ENCODE results near the gene TRPM4.
"Not testable (repeated sequence)": the region's sequence is repeated elsewhere in the genome, so short reads cannot be mapped to it uniquely, and the experiment has no call there.

TRPM4 gene

DNA sequence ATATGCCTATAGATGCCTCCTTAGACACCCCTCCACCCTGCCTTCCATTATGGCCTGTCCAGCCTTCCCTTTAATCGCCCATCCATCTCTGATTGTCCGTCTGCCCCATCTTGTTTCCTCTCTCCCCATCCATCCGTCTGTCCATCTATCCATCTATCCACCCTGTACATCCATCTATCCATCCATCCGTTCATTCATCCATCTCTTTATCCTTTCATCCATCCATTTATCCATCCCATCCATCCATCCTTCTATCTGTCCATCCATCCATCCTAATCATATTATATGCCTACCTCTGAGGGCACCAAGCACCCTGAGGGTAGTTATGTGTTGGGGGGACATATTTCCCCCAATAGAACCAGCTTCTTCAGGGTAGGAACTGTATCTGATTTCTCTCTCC lies 23.1 kb downstream of the TRPM4 start:
- no peak for DNase-seq (ENCODE audit: extremely low spot score)
- CTCF ChIA-PET = interaction anchor here (1.0 kb wide), 1 partner anchor 18 kb away, joined by 3 read pairs; no protein-coding TSS in a partner anchor
- TF ChIP-seq, protein P1, sequence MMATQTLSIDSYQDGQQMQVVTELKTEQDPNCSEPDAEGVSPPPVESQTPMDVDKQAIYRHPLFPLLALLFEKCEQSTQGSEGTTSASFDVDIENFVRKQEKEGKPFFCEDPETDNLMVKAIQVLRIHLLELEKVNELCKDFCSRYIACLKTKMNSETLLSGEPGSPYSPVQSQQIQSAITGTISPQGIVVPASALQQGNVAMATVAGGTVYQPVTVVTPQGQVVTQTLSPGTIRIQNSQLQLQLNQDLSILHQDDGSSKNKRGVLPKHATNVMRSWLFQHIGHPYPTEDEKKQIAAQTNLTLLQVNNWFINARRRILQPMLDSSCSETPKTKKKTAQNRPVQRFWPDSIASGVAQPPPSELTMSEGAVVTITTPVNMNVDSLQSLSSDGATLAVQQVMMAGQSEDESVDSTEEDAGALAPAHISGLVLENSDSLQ (IDR thresholded peaks at IDR 0.05) = no peak
- TF ChIP-seq TARDBP (IDR thresholded peaks at IDR 0.05) = no peak
- TF ChIP-seq ELF4 (IDR thresholded peaks at IDR 0.05) = no peak
- POLR2A ChIA-PET = no interaction called here

DNA sequence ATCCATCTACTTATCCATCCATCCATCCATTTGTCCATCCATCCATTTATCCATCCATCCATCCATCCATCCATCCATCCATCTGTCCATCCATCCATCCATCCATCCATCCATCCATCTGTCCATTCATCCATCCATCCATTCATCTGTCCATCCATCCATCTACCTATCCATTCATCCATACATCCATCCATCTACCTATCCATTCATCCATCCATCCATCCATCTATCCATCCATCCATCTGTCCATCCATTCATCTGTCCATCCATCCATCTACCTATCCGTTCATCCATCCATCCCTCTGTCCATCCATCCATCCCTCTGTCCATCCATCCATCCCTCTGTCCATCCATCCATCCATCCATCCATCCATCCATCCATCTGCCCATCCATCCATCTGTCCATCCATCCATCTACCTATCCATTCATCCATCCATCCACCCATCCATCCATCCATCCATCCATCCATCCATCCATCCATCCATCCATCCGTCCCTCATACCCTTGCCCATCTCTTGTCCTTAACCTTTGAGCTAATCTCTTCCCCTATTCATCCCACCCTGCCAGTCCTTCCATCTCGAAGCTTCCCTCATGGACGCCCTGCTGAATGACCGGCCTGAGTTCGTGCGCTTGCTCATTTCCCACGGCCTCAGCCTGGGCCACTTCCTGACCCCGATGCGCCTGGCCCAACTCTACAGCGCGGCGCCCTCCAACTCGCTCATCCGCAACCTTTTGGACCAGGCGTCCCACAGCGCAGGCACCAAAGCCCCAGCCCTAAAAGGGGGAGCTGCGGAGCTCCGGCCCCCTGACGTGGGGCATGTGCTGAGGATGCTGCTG lies 24.6 kb downstream of the TRPM4 start:
- CTCF ChIA-PET = interaction anchor here (1.6 kb wide), 1 partner anchor 17 kb away, joined by 3 read pairs; no protein-coding TSS in a partner anchor
- POLR2A ChIA-PET = not testable (repeated sequence)

DNA sequence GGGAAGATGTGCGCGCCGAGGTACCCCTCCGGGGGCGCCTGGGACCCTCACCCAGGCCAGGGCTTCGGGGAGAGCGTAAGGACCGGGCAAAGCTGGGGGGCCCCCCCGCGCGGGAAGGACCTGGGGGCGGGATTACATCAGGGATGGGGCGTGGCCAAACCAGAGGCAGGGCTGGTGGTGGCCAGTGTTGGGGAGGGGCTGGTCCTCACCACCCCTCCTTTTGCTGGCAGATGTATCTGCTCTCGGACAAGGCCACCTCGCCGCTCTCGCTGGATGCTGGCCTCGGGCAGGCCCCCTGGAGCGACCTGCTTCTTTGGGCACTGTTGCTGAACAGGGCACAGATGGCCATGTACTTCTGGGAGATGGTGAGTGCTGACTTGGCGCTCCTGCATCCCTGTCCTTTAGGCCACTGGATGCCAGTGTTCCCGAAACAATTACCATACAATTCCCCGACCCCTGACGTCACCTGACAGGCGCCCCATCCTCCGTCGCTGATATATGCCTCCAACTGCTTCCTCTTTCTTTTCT lies 25.3 kb downstream of the TRPM4 start:
- ChIA-PET CTCF (interaction anchor here (1.6 kb wide), 1 partner anchor 16 kb away, joined by 3 read pairs; no protein-coding TSS in a partner anchor), POLR2A (no interaction called here)
- TF ChIP-seq FOXM1 (IDR thresholded peaks at IDR 0.05; ENCODE audit: borderline replicate concordance) = no peak
- TF ChIP-seq HDGF (IDR thresholded peaks at IDR 0.05; ENCODE audit: borderline replicate concordance) = no peak
- no peak for TF ChIP-seq TARDBP (IDR thresholded peaks at IDR 0.05)
- peak; percentile 4 for DNase-seq (ENCODE audit: extremely low spot score)

More for the DNA sequence above, 24.6 kb downstream of the TRPM4 start:
- peak; percentile 1 for DNase-seq (ENCODE audit: extremely low spot score)

DNA sequence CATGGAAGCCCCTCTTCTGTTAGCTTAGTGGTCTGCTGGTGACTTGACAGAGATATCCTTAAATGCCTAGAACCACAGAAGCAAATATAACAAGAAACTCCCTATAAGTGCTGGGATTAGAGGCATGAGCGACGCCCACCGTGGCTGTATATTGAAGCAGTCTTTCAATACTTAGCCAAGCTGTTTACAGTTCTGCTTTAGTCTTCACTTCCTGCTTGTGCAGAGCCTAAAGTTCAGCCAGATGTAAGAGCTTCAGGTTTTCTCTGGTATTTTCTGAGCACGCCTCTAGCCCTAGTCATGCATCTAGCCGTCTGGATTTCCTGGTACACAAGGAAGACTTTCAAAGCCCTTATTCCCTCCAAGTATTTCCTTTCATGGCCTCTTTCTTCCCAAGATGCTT lies 28.5 kb downstream of the TRPM4 start:
- DNase-seq (ENCODE audit: extremely low spot score) = no peak
- POLR2A ChIA-PET = no interaction called here
- CTCF ChIA-PET = interaction anchor here (1.3 kb wide), 2 partner anchors 81 to 88 kb away, joined by 4 to 7 read pairs; no protein-coding TSS in a partner anchor
- TF ChIP-seq BHLHE40 (IDR thresholded peaks at IDR 0.05; ENCODE audit: borderline replicate concordance) = no peak

DNA sequence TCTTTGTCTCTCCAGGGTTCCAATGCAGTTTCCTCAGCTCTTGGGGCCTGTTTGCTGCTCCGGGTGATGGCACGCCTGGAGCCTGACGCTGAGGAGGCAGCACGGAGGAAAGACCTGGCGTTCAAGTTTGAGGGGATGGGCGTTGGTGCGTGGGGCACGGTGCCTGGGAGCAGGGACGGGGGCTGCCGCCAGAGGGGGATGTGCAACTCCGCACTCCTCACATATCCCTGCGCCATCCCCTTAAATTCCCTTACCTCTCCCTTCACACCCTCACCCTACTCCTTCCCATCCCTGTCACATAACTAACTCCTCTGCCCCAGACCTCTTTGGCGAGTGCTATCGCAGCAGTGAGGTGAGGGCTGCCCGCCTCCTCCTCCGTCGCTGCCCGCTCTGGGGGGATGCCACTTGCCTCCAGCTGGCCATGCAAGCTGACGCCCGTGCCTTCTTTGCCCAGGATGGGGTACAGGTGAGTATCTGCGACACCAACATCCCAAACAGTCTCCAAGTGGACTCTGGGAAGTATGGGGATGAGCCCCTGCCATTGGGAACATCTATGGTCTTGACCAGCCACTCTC lies 31.1 kb downstream of the TRPM4 start:
- POLR2A ChIA-PET = interaction anchor here (1.0 kb wide), 1 partner anchor 10 kb away, joined by 3 read pairs; no protein-coding TSS in a partner anchor

DNA sequence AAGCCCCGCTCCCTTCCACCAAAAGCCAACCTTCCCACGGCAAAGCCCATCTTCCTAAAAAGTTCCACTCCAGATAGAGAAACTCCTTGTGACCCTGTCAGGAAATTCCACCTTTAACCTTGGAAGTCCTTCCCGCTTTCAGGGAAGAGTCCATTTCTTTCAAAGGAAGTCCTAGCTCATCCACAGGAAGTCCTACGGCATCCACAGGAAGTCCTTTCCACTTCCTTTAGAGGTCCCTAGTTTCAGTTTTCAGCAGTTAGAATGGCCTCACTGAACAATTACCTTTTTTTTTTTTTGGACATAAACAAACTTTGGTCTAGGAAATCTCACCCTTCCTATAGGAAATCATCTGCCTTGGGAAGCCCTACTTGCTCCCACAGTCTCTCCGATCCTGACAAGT lies 31.7 kb downstream of the TRPM4 start:
- ChIA-PET CTCF (interaction anchor here (1.0 kb wide), 1 partner anchor 9 kb away, joined by 5 read pairs; no protein-coding TSS in a partner anchor), POLR2A (interaction anchor here (1.0 kb wide), 1 partner anchor 9 kb away, joined by 3 read pairs; no protein-coding TSS in a partner anchor)
- TF ChIP-seq SUZ12 (IDR thresholded peaks at IDR 0.05) (no peak), ARNT (IDR thresholded peaks at IDR 0.05) (no peak), FOXK2 (IDR thresholded peaks at IDR 0.05) (no peak), TARDBP (IDR thresholded peaks at IDR 0.05) (no peak), L3MBTL2 (conservative IDR thresholded peaks at IDR 0.05) (no peak), SP1 (IDR thresholded peaks at IDR 0.05) (no peak), CTBP1 (IDR thresholded peaks at IDR 0.05; ENCODE audit: borderline replicate concordance) (no peak)
- DNase-seq (ENCODE audit: extremely low spot score) = peak; percentile 1

More for the DNA sequence above, 31.1 kb downstream of the TRPM4 start:
- peak; percentile 3 for DNase-seq (ENCODE audit: extremely low spot score)
- no peak for TF ChIP-seq HDGF (IDR thresholded peaks at IDR 0.05; ENCODE audit: borderline replicate concordance)
- TF ChIP-seq, protein P1 (IDR thresholded peaks at IDR 0.05) = no peak
- no peak for TF ChIP-seq CTBP1 (IDR thresholded peaks at IDR 0.05; ENCODE audit: borderline replicate concordance)
- no peak for TF ChIP-seq BHLHE40 (IDR thresholded peaks at IDR 0.05; ENCODE audit: borderline replicate concordance)
- no peak for TF ChIP-seq SP1 (IDR thresholded peaks at IDR 0.05)
- TF ChIP-seq FOXK2 (IDR thresholded peaks at IDR 0.05) = no peak
- no peak for TF ChIP-seq ZNF384 (IDR thresholded peaks at IDR 0.05)
- TF ChIP-seq FOXM1 (IDR thresholded peaks at IDR 0.05; ENCODE audit: borderline replicate concordance) = no peak
- TF ChIP-seq SUZ12 (IDR thresholded peaks at IDR 0.05) = no peak
- TF ChIP-seq L3MBTL2 (conservative IDR thresholded peaks at IDR 0.05) = no peak
- CTCF ChIA-PET = interaction anchor here (1.0 kb wide), 1 partner anchor 10 kb away, joined by 5 read pairs; no protein-coding TSS in a partner anchor

DNA sequence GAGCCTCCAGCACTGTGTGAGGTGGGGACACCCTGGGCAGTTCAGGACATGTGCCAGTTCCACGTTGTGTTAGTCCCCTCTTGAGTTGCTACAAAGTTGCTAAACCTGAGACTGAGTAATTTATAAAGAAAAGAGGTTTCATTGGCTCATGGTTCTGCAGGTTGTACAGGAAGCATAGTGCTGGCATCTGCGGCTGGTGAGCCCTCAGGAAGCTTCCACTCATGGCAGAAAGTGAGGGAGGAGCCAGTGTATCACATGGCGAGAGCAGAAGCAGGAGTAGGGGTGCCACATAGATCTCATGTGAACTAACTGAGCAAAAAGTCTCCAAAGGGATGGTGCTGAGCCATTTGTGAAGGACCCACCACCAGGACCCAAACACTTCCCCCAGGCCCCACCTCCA lies 33.2 kb downstream of the TRPM4 start:
- no peak for DNase-seq (ENCODE audit: extremely low spot score)
- POLR2A ChIA-PET = no interaction called here
- CTCF ChIA-PET = interaction anchor here (1.1 kb wide), 1 partner anchor 8 kb away, joined by 3 read pairs; no protein-coding TSS in a partner anchor
- TF ChIP-seq ELF4 (IDR thresholded peaks at IDR 0.05) (no peak), SUZ12 (IDR thresholded peaks at IDR 0.05) (no peak), NFRKB (IDR thresholded peaks at IDR 0.05) (no peak), ARNT (IDR thresholded peaks at IDR 0.05) (no peak), TARDBP (IDR thresholded peaks at IDR 0.05) (no peak), L3MBTL2 (conservative IDR thresholded peaks at IDR 0.05) (no peak), LEF1 (IDR thresholded peaks at IDR 0.05; ENCODE audit: borderline replicate concordance) (no peak), FOXM1 (IDR thresholded peaks at IDR 0.05; ENCODE audit: borderline replicate concordance) (no peak), BHLHE40 (IDR thresholded peaks at IDR 0.05; ENCODE audit: borderline replicate concordance) (no peak), ZNF384 (IDR thresholded peaks at IDR 0.05) (no peak), FOXK2 (IDR thresholded peaks at IDR 0.05) (no peak), SP1 (IDR thresholded peaks at IDR 0.05) (no peak)
- TF ChIP-seq, protein P1 (IDR thresholded peaks at IDR 0.05) = no peak

Measured in HEK293T (cell line).